HFFc6 (cell line): ENCODE measurements around the gene BIRC7. TPM values are rescaled to one million over a fixed set of nuclear protein-coding genes. Genes with fewer than 3 reads are reported as not detected.
A peak's percentile ranks its signal among the peaks of the same experiment; 100 is the strongest.

Source experiments
- DNase-seq: peaks from one replicate; pipeline ENCODE4 v3.0.0-alpha.2; 2018
- H3K27ac Mint-ChIP-seq: 2 replicates; pipeline ENCODE4 v1.8.0; 2020; ENCODE audit warnings: mild to moderate bottlenecking, mixed read lengths
- H3K27me3 Mint-ChIP-seq: 2 replicates; pipeline ENCODE4 v1.8.0; 2021; ENCODE audit warnings: mild to moderate bottlenecking, moderate library complexity, mixed read lengths; ENCODE audit not compliant: insufficient read depth
- H3K36me3 Mint-ChIP-seq: 2 replicates; pipeline ENCODE4 v1.8.0; 2021; ENCODE audit warnings: low read depth, mixed read lengths
- H3K4me1 Mint-ChIP-seq: 2 replicates; pipeline ENCODE4 v1.8.0; 2020; ENCODE audit warnings: low read depth, mixed read lengths
- H3K4me3 Mint-ChIP-seq: 2 replicates; pipeline ENCODE4 v1.8.0; 2020; ENCODE audit warnings: mild to moderate bottlenecking, moderate library complexity, mixed read lengths
- H3K9me3 Mint-ChIP-seq: 2 replicates; pipeline ENCODE4 v1.8.0; 2020; ENCODE audit warnings: mild to moderate bottlenecking, mixed read lengths
- CTCF ChIP-seq: fragments of 200-600 bp; sonication (generic); IDR thresholded peaks from 2 replicates; pipeline ENCODE4 v1.5.0; 2021; ENCODE audit warnings: antibody characterized with exemption, mild to moderate bottlenecking
- total RNA-seq, 6 experiments: library from RNA; stranded (reverse); fragmentation: NEBNext Ultra II Directional; extraction: Animal tissue kit (Norgen Biotek cat#: 25700); gene quantifications; 2 replicates in 1 of 6; 3 replicates in 5 of 6; pipeline ENCODE4 v1.2.3, GENCODE V29; 2021

The BIRC7 gene
- total RNA-seq, 6 experiments from 2014 or later, result not detected

- peak; percentile 46; the same call in 1 of the 2 replicates for TF ChIP-seq CTCF
- Mint-ChIP-seq H3K9me3 (no peaks in the 10 kb centered on the region), H3K4me3 (no peak overlapping the region), H3K27me3 (no peaks in the 10 kb centered on the region), H3K27ac (no peak overlapping the region), H3K36me3 (peaks cover 2% of the 10 kb centered on the region), H3K4me1 (peaks cover 18% of the 10 kb centered on the region)
- DNase-seq, result no peak
Measured at GRCh38 chr20:63278661-63279060, 43.0 kb downstream of the BIRC7 start.

GRCh38 chr20:63279931-63280330, 44.2 kb downstream of the BIRC7 start:
- Mint-ChIP-seq H3K4me1 (peaks cover 6% of the 10 kb centered on the region), H3K4me3 (no peak overlapping the region), H3K36me3 (no peaks in the 10 kb centered on the region; the same call in 1 of the 2 replicates), H3K27me3 (no peaks in the 10 kb centered on the region), H3K9me3 (no peaks in the 10 kb centered on the region), H3K27ac (no peak overlapping the region)
- no peak for TF ChIP-seq CTCF
- no peak for DNase-seq

GRCh38 chr20:63280371-63280770, 44.7 kb downstream of the BIRC7 start:
- no peaks in the 10 kb centered on the region for H3K27me3 Mint-ChIP-seq
- H3K4me1 Mint-ChIP-seq, result peaks cover 1% of the 10 kb centered on the region; the same call in 1 of the 2 replicates
- no peak for TF ChIP-seq CTCF
- H3K4me3 Mint-ChIP-seq, result no peak overlapping the region
- H3K27ac Mint-ChIP-seq, result no peak overlapping the region
- no peak for DNase-seq
- H3K36me3 Mint-ChIP-seq, result no peaks in the 10 kb centered on the region; the same call in 1 of the 2 replicates
- no peaks in the 10 kb centered on the region for H3K9me3 Mint-ChIP-seq

GRCh38 chr20:63280929-63281545, 45.3 kb downstream of the BIRC7 start:
- Mint-ChIP-seq H3K4me1 (no peaks in the 10 kb centered on the region), H3K27ac (no peak overlapping the region), H3K4me3 (no peak overlapping the region), H3K9me3 (no peaks in the 10 kb centered on the region), H3K27me3 (no peaks in the 10 kb centered on the region; the same call in 1 of the 2 replicates), H3K36me3 (no peaks in the 10 kb centered on the region; the same call in 1 of the 2 replicates)
- no peak for DNase-seq
- peak; percentile 52 for TF ChIP-seq CTCF

- no peak for DNase-seq
- no peaks in the 10 kb centered on the region for H3K9me3 Mint-ChIP-seq
- no peak for TF ChIP-seq CTCF
- H3K4me3 Mint-ChIP-seq, result no peak overlapping the region
- H3K4me1 Mint-ChIP-seq, result no peaks in the 10 kb centered on the region
- H3K36me3 Mint-ChIP-seq, result no peaks in the 10 kb centered on the region; the same call in 1 of the 2 replicates
- no peak overlapping the region for H3K27ac Mint-ChIP-seq
- no peaks in the 10 kb centered on the region; the same call in 1 of the 2 replicates for H3K27me3 Mint-ChIP-seq
Measured at GRCh38 chr20:63281742-63282665, 46.3 kb downstream of the BIRC7 start.
